GM12878 (cell line): ENCODE data around the gene CC2D1B. TPM values are rescaled to one million over a fixed set of nuclear protein-coding genes. Genes with fewer than 3 reads are reported as not detected.

Source experiments
- ATAC-seq: fragments of 200-7000 bp; cut with Tn5 transposase; 3 replicates; pipeline ENCODE4 v1.9.1; 2020; ENCODE audit warnings: mild to moderate bottlenecking, moderate library complexity
- BruUV-seq: library from RNA; stranded (reverse); fragments of 400-500 nt; replicated peaks from 2 replicates; lab custom pipeline; 2021; lab: Mats Ljungman, UMichigan
- CTCF ChIA-PET: fragments of 300-600 bp; sonication (Branson Sonifier 250); formaldehyde crosslinking; extraction: SDS; loops from one replicate; lab custom pipeline; 2021; ENCODE audit warnings: inconsistent platforms; lab: Yijun Ruan, JAX
- POLR2A ChIA-PET: fragments of 350-600 bp; formaldehyde crosslinking; extraction: SDS; loops from one replicate; lab custom pipeline; 2021; ENCODE audit warnings: inconsistent platforms; lab: Charles Lee
- RAD21 ChIA-PET: fragments of 300-600 bp; sonication (Branson Sonifier 250); formaldehyde crosslinking; loops from one replicate; lab custom pipeline; 2023; ENCODE audit warnings: antibody characterized with exemption; ENCODE audit not compliant: unreplicated experiment; lab: Charles Lee
- SMC1A ChIA-PET: fragments of 300-600 bp; sonication (Branson Sonifier 250); formaldehyde crosslinking; loops from one replicate; lab custom pipeline; 2023; ENCODE audit not compliant: unreplicated experiment, uncharacterized antibody; lab: Charles Lee
- DNase-seq: peaks from one replicate; pipeline ENCODE4 v3.0.0-alpha.2; 2011; ENCODE audit warnings: low read depth, low spot score
- FAIRE-seq: peaks from 3 replicates; lab custom pipeline; 2011; peaks lifted over from hg19 to GRCh38; lab: Jason Lieb, UNC
- H2AFZ ChIP-seq: 2 replicates; pipeline ENCODE4 v1.6.0; 2011; ENCODE audit warnings: low read depth, low read length, control low read depth; ENCODE audit not compliant: control insufficient read depth
- H3K27ac ChIP-seq: 2 replicates; pipeline ENCODE4 v1.5.1; 2011; ENCODE audit warnings: control low read depth; ENCODE audit not compliant: control insufficient read depth, insufficient read depth
- H3K27me3 ChIP-seq, 2 experiments: replicated peaks in 1 of 2; 2 replicates each; pipeline versions ENCODE4 v1.6.0 to v1.6.1; 2011; ENCODE audit warnings: low read length in 1 of 2; ENCODE audit not compliant: control insufficient read depth in 2 of 2, insufficient read depth in 2 of 2
- H3K36me3 ChIP-seq, 2 experiments: 2 replicates each; pipeline ENCODE4 v1.5.1; 2011; ENCODE audit warnings: low read length in 1 of 2; ENCODE audit not compliant: control insufficient read depth in 2 of 2, insufficient read depth in 2 of 2
- H3K4me1 ChIP-seq: 2 replicates; pipeline ENCODE4 v1.6.1; 2011; ENCODE audit warnings: mild to moderate bottlenecking, low read length, moderate library complexity, mixed read lengths; ENCODE audit not compliant: control insufficient read depth, insufficient read depth
- H3K4me2 ChIP-seq: 2 replicates; pipeline ENCODE4 v1.6.0; 2011; ENCODE audit warnings: control low read depth; ENCODE audit not compliant: control insufficient read depth, insufficient read depth
- H3K4me3 ChIP-seq: fragments of 200-600 bp; sonication (generic); 2 replicates; pipeline ENCODE4 v1.5.1; 2016
- H3K79me2 ChIP-seq: 2 replicates; pipeline ENCODE4 v1.6.0; 2011; ENCODE audit warnings: low read length; ENCODE audit not compliant: control insufficient read depth, insufficient read depth
- H3K9ac ChIP-seq: 2 replicates; pipeline ENCODE4 v1.8.0; 2011; ENCODE audit warnings: low read length, control low read depth, mixed read lengths; ENCODE audit not compliant: control insufficient read depth, insufficient read depth
- H3K9me3 ChIP-seq: replicated peaks from 3 replicates; pipeline ENCODE4 v1.5.1; 2011; ENCODE audit warnings: mild to moderate bottlenecking, low read length; ENCODE audit not compliant: control insufficient read depth, insufficient read depth
- H4K20me1 ChIP-seq: 2 replicates; pipeline ENCODE4 v1.6.0; 2011; ENCODE audit not compliant: control insufficient read depth, insufficient read depth
- BCL11A ChIP-seq: IDR thresholded peaks from 2 replicates; pipeline ENCODE4 v1.6.1; 2011; ENCODE audit warnings: low read depth, low read length
- FOS ChIP-seq: IDR thresholded peaks from 3 replicates; pipeline ENCODE4 v1.6.1; 2011; ENCODE audit warnings: borderline replicate concordance; ENCODE audit not compliant: insufficient read length; ENCODE audit errors: extremely low read depth
- KDM1A ChIP-seq: fragments of 200-600 bp; sonication (generic); IDR thresholded peaks from 2 replicates; pipeline ENCODE4 v1.6.1; 2016; ENCODE audit warnings: borderline replicate concordance
- SMAD5 ChIP-seq: IDR thresholded peaks from 2 replicates; pipeline ENCODE4 v1.6.1; 2016; ENCODE audit warnings: antibody characterized with exemption, low read depth
- SP1 ChIP-seq: IDR thresholded peaks from one replicate; pipeline ENCODE4 v1.6.1; 2011; ENCODE audit warnings: low read depth, low read length
- USF1 ChIP-seq: IDR thresholded peaks from 2 replicates; pipeline ENCODE4 v1.6.1; 2011; ENCODE audit warnings: borderline replicate concordance, low read depth, mild to moderate bottlenecking, moderate library complexity, mixed read lengths, low read length; ENCODE audit not compliant: insufficient read depth; ENCODE audit errors: extremely low read length
- WGBS: methylation state at CpG from one replicate; pipeline ENCODE4 v1.1.6; 2016; ENCODE audit warnings: low lambda C conversion rate; ENCODE audit not compliant: insufficient replicate concordance, insufficient coverage; ENCODE audit errors: missing lambda C conversion rate; 5-methylcytosine and 5-hydroxymethylcytosine counted together
- in situ Hi-C: fragments of 300-500 bp; cut with MboI; formaldehyde crosslinking; loops from 9 replicates; pipeline ENCODE4 v1.14.3; 2018; ENCODE audit warnings: mixed read lengths
- intact Hi-C: fragments of 100-400 bp; cut with micrococcal nuclease; formaldehyde crosslinking; loops from one replicate; pipeline ENCODE4 v1.14.2; 2022; ENCODE audit not compliant: unreplicated experiment
- polyA plus RNA-seq, 11 experiments: library from polyadenylated mRNA; depleted of rRNA in 4 of 11; unstranded in 6 of 11; stranded (reverse) in 5 of 11; fragments of >200 nt; fragmentation: Nextera tagmentation in 4 of 11; fragmentation: Illumina TruSeq in 1 of 11; extraction: Ambion mirVana in 4 of 11; extraction: Trizol in 1 of 11; gene quantifications; 1 replicate in 1 of 11; 2 replicates in 10 of 11; pipeline versions ENCODE4 v1.2.1 to v1.2.3, GENCODE V29; 2011 to 2016; ENCODE audit warnings: inconsistent platforms in 2 of 11, missing spikeins in 2 of 11, low read depth in 1 of 11
- total RNA-seq, 4 experiments: library from RNA; depleted of rRNA in 3 of 4; stranded (reverse); fragments of >200 nt in 3 of 4; fragmentation: Illumina TruSeq in 1 of 4; extraction: Trizol in 1 of 4; gene quantifications; 2 replicates each; pipeline versions ENCODE4 v1.2.1 to v1.2.3, GENCODE V29; 2013 to 2021

Gene CC2D1B
- total and polyA plus RNA-seq, 10 of the 15 experiments (the other 5 are each of a cell fraction or from before 2014, with no cell fraction given), result 0.90 to 29.4 (median 14.5) TPM

- ChIA-PET CTCF (no interaction called here), RAD21 (no interaction called here), SMC1A (interaction anchor here (1.6 kb wide), 1 partner anchor 36 kb away, joined by 7 read pairs; the partner anchor contains the start of genes ORC1 and PRPF38A)
- Histone ChIP-seq H3K36me3 (peaks cover 0 to 2% of the 10 kb centered on the region in 2 experiments; a peak in 2 of 4 replicates), H3K9me3 (no peaks in the 10 kb centered on the region), H3K27me3 (no peaks in the 10 kb centered on the region), H2AFZ (no peak overlapping the region), H3K79me2 (peaks cover 21% of the 10 kb centered on the region), H3K4me3 (no peak overlapping the region), H3K9ac (no peak overlapping the region)
- no peak for ATAC-seq
- no TSS peak for BruUV-seq
- TF ChIP-seq USF1, result no peak
- no peak for TF ChIP-seq KDM1A
- no peak for TF ChIP-seq SMAD5
- TF ChIP-seq BCL11A, result no peak
- no peak for TF ChIP-seq FOS
- TF ChIP-seq SP1, result no peak
- TF ChIP-seq, all 136 proteins: peak for 0
- peaks cover 4% of the 10 kb centered on the region for H3K4me1 ChIP-seq
- POLR2A ChIA-PET, result interaction anchor here (0.6 to 1.4 kb wide), 5 partner anchors 9 to 1082 kb away, joined by 3 to 7 read pairs (median 4); partner anchors contain the start of genes ORC1 and PRPF38A
- H4K20me1 ChIP-seq, result no peaks in the 10 kb centered on the region
- no peak overlapping the region for H3K27ac ChIP-seq
- in situ Hi-C loops, result no loop called here
- 94% methylated on average over 5 of the region's 5 CpGs for WGBS
- intact Hi-C loops, result loop anchor here (10.0 kb wide), 2 partner anchors 222 to 318 kb away; partner anchors contain the start of gene ZFYVE9
- H3K4me2 ChIP-seq, result no peak overlapping the region
- no peak for DNase-seq
- FAIRE-seq, result no peak
These were observed 1.3 kb upstream of the CC2D1B start for GRCh38 chr1:52367272-52367671.
